Measurements from ENCODE around the gene GGT7.

DNA sequence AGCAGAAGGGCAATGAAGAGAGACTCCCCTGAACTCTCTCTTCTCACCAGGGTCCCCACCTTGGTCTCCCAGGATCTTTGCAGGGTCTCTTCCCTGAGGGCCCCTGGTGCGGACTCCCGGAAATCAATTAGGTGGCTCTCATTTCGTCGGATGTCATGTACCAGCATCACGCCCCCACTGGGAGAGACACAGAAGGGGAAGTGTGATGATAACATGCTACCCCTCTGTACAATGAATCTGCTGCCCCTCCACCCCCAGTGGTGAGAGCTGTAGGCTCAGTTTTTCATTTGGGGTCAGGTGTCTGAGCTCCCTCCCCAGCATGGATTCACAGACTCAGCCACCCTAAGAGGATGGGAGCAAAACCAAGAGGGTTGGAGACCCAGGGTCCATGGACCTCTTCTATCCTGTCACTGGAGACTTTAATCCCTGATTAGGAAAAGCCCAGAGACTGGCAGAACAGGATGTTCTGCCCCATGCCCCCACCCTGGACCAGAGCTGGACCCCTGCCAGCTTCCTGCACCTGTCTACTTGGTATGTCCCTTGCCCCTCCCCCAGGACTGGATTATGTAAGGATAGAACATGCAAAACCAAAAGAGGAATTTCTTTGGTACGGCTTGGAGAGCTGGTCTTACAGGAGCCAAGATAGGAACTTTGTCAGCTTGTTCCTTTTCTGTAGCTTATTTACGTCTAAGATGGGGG, 11.1 kb downstream of the GGT7 start:
- TF ChIP-seq, protein P1, sequence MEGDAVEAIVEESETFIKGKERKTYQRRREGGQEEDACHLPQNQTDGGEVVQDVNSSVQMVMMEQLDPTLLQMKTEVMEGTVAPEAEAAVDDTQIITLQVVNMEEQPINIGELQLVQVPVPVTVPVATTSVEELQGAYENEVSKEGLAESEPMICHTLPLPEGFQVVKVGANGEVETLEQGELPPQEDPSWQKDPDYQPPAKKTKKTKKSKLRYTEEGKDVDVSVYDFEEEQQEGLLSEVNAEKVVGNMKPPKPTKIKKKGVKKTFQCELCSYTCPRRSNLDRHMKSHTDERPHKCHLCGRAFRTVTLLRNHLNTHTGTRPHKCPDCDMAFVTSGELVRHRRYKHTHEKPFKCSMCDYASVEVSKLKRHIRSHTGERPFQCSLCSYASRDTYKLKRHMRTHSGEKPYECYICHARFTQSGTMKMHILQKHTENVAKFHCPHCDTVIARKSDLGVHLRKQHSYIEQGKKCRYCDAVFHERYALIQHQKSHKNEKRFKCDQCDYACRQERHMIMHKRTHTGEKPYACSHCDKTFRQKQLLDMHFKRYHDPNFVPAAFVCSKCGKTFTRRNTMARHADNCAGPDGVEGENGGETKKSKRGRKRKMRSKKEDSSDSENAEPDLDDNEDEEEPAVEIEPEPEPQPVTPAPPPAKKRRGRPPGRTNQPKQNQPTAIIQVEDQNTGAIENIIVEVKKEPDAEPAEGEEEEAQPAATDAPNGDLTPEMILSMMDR (IDR thresholded peaks at IDR 0.05) = no peak
- TF ChIP-seq GABPB1 (CRISPR knock-in tag; IDR thresholded peaks at IDR 0.05) (no peak), ZNF532 (CRISPR knock-in tag; IDR thresholded peaks at IDR 0.05; ENCODE audit: borderline replicate concordance) (no peak), SMAD3 (CRISPR knock-in tag; IDR thresholded peaks at IDR 0.05; ENCODE audit: borderline replicate concordance) (no peak), PREB (CRISPR knock-in tag; IDR thresholded peaks at IDR 0.05; ENCODE audit: borderline replicate concordance) (no peak)
